ENCODE data around the gene CLDN20.
A peak's percentile ranks its signal among the peaks of the same experiment; 100 is the strongest.

Gene CLDN20

DNA sequence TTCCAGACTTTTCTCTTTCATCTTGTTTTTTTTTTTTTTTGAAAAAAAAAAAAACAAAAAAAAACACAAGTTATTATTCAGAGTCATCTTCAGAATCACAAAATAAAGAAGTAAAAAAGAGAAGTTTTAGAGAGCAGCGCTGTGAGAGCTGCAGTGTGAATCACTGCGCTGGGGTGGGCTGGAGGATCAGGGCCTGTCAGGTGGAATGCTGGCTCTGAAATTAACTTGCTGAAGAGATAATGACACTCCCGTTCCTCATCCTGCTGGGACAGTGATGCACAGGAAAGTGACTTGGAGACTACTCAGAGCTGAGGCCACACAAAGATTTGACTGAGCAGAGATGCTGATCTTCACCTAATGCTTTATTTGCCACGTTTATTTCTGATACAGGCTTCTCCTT lies 42.7 kb upstream of the CLDN20 start:
- no peak for DNase-seq
- TF ChIP-seq, protein P1, sequence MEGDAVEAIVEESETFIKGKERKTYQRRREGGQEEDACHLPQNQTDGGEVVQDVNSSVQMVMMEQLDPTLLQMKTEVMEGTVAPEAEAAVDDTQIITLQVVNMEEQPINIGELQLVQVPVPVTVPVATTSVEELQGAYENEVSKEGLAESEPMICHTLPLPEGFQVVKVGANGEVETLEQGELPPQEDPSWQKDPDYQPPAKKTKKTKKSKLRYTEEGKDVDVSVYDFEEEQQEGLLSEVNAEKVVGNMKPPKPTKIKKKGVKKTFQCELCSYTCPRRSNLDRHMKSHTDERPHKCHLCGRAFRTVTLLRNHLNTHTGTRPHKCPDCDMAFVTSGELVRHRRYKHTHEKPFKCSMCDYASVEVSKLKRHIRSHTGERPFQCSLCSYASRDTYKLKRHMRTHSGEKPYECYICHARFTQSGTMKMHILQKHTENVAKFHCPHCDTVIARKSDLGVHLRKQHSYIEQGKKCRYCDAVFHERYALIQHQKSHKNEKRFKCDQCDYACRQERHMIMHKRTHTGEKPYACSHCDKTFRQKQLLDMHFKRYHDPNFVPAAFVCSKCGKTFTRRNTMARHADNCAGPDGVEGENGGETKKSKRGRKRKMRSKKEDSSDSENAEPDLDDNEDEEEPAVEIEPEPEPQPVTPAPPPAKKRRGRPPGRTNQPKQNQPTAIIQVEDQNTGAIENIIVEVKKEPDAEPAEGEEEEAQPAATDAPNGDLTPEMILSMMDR (IDR thresholded peaks at IDR 0.05), result no peak
- Histone ChIP-seq H3K27me3 (no peaks in the 10 kb centered on the region), H3K4me1 (peaks cover 0 to 26% (median 19%) of the 10 kb centered on the region in 4 donors), H3K36me3 (no peaks in the 10 kb centered on the region), H3K27ac (peak overlapping the region; percentile 74 to 79), H3K4me3 (no peak overlapping the region), H3K9me3 (no peaks in the 10 kb centered on the region)
- intact Hi-C loops (cut with DNase I; ENCODE audit: low total_unique reads), result no loop called here

DNA sequence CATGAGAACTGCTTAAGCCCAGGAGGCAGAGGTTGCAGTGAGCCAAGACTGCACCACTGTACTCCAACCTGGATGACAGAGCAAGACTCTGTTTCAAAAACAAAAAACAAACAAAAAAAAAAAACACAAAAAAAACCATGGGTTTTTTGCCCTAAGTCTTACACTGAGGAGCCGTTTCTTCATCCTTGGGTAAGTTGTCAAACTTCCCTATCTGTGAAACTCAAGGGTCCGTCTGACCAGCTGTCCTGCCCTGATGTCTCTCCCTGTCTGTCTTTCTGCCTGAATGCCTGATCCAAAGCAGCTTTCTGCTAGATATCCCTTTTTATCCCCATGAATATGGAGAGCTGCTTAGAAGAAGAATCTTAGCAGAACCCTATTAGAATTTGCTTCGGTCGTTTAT lies 41.3 kb upstream of the CLDN20 start:
- Histone ChIP-seq H3K36me3 (no peaks in the 10 kb centered on the region), H3K4me3 (no peak overlapping the region), H3K4me1 (peaks cover 0 to 26% (median 19%) of the 10 kb centered on the region in 4 donors), H3K27ac (no peak overlapping the region), H3K27me3 (no peaks in the 10 kb centered on the region), H3K9me3 (no peaks in the 10 kb centered on the region)
- intact Hi-C loops (cut with DNase I; ENCODE audit: low total_unique reads), result no loop called here
- TF ChIP-seq, protein P1 (IDR thresholded peaks at IDR 0.05), result no peak
- DNase-seq, result no peak

DNA sequence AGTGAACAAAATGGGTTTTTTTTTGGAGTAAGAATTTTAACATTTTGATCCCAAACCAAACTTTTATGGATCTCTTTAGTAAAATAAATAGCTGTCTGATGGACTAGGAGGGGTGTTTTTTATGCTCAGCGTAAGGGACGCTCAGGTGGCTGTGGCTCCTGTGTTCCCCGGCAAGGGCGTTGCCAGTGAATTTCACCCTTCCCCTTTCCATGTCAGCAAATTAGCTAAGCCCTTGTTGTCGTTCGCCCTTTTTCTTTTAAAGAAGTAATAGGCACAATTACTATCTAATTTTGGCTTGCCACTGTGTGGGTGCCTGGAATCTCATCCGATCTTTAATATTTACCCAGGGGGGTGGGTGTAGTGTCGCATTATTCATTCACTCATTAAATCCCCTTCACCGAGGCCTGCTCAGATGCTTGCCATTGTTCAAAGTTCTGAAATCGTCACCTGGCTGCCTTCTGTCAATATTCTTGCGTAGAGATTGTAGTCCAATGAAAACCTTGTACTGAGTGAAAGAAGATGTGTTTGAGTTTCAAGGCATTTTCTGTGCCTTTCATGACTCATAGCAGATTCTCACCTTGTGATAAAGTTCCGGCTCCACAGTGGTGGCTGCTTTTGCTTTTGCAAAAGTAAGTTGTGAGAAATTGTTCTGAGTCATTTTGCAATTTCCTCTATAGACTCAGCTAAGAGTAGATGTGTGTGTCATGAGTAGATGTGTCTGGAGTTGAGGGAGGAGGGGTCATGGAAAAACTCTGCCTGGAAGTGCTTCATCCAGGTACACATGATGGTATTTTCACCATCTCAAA lies 40.0 kb upstream of the CLDN20 start:
- Histone ChIP-seq H3K4me1 (peaks cover 0 to 35% (median 31%) of the 10 kb centered on the region in 4 donors), H3K36me3 (no peaks in the 10 kb centered on the region), H3K9me3 (no peaks in the 10 kb centered on the region), H3K27ac (no peak overlapping the region), H3K27me3 (no peaks in the 10 kb centered on the region), H3K4me3 (no peak overlapping the region)
- no peak for DNase-seq
- intact Hi-C loops (cut with DNase I; ENCODE audit: low total_unique reads), result no loop called here
- TF ChIP-seq, protein P1 (IDR thresholded peaks at IDR 0.05), result no peak

DNA sequence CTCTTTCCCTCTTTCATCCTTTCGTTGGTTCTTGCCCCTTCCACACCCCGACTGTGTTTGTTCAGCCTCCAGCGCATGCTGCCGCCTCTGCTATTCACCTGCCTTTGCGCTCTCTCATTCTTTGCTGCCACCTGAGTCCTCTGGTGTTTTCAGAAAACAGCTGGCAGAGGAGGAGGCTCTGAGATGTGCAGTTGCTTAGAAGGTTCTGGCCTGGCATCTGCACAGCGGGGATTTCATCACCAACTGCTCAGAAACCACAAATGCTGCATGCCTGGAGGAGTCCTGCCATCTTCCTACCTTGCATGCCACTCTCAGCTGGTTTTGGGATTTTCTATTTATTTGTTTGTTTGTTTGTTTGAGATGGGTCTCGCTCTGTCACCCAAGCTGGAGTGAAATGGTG lies 39.2 kb upstream of the CLDN20 start:
- H3K27me3 ChIP-seq, result no peaks in the 10 kb centered on the region
- no peak overlapping the region for H3K4me3 ChIP-seq
- TF ChIP-seq, protein P1 (IDR thresholded peaks at IDR 0.05), result no peak
- H3K36me3 ChIP-seq, result no peaks in the 10 kb centered on the region
- no peaks in the 10 kb centered on the region for H3K9me3 ChIP-seq
- H3K4me1 ChIP-seq, result peaks cover 0 to 35% (median 31%) of the 10 kb centered on the region in 4 donors
- no peak overlapping the region for H3K27ac ChIP-seq
- DNase-seq, result no peak
- intact Hi-C loops (cut with DNase I; ENCODE audit: low total_unique reads), result no loop called here

DNA sequence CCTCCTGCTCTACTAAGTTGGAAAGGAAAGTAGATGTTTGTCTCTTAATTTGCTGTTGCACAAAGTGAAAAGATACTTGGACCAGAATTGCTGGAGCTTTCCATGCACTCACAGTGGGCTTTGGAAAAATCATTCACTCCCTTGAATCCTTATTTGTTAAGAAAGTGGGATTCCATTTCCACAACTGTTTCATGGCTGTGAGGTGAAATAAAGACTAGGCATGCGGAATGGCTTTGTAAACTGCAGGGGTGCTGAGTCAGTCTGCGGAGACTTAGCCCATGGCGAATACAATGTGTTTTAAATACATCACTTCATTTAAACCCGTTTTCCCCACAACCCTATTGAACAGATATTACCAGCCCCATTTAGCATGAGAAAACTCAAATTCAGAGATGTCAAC lies 36.8 kb upstream of the CLDN20 start:
- no peaks in the 10 kb centered on the region for H3K9me3 ChIP-seq
- intact Hi-C loops (cut with DNase I; ENCODE audit: low total_unique reads), result no loop called here
- H3K27ac ChIP-seq, result no peak overlapping the region
- TF ChIP-seq, protein P1 (IDR thresholded peaks at IDR 0.05), result no peak
- H3K36me3 ChIP-seq, result no peaks in the 10 kb centered on the region
- no peak for DNase-seq
- H3K4me3 ChIP-seq, result no peak overlapping the region
- no peaks in the 10 kb centered on the region for H3K27me3 ChIP-seq
- H3K4me1 ChIP-seq, result peaks cover 0 to 20% (median 14%) of the 10 kb centered on the region in 4 donors

Data from tibial artery (tissue), 4 donors.